GM12878 (cell line): Measurements from ENCODE around the gene SNHG17. TPM values are rescaled to one million over a fixed set of nuclear protein-coding genes. Genes with fewer than 3 reads are reported as not detected.

Source experiments
- CEBPZ ChIP-seq: fragments of 150-350 bp; IDR thresholded peaks from 2 replicates; pipeline ENCODE4 v1.6.1; 2016; ENCODE audit warnings: low read depth, low read length
- FOXM1 ChIP-seq: IDR thresholded peaks from 2 replicates; pipeline ENCODE4 v1.6.1; 2012; ENCODE audit warnings: low read depth, mild to moderate bottlenecking, inconsistent platforms, low read length, moderate library complexity
- GABPA ChIP-seq: IDR thresholded peaks from 2 replicates; pipeline ENCODE4 v1.6.1; 2014; ENCODE audit warnings: antibody characterized with exemption, low read depth, mild to moderate bottlenecking, inconsistent platforms
- HSF1 ChIP-seq: fragments of 150-350 bp; IDR thresholded peaks from 2 replicates; pipeline ENCODE4 v1.6.1; 2014; ENCODE audit warnings: mild to moderate bottlenecking, low read depth, low read length
- NR2C1 ChIP-seq: fragments of 450-650 bp; IDR thresholded peaks from 2 replicates; pipeline ENCODE4 v1.6.1; 2017; ENCODE audit warnings: antibody characterized with exemption, mild to moderate bottlenecking, moderate library complexity
- RFX5 ChIP-seq: IDR thresholded peaks from 2 replicates; pipeline ENCODE4 v1.6.1; 2011; ENCODE audit warnings: low read depth, low read length, improper control_type of control experiment
- SREBF2 ChIP-seq: IDR thresholded peaks from 2 replicates; pipeline ENCODE4 v1.6.1; 2012; ENCODE audit warnings: mild to moderate bottlenecking, low read length
- SRF ChIP-seq, 2 experiments: IDR thresholded peaks; 2 replicates each; pipeline ENCODE4 v1.6.1; 2011; ENCODE audit warnings: low read depth in 2 of 2, low read length in 2 of 2, mild to moderate bottlenecking in 1 of 2, moderate library complexity in 1 of 2
- SUZ12 ChIP-seq: fragments of 200-600 bp; sonication (generic); IDR thresholded peaks from one replicate; pipeline ENCODE4 v1.6.1; 2018; ENCODE audit warnings: antibody characterized with exemption, mild to moderate bottlenecking; ENCODE audit not compliant: unreplicated experiment
- ZBTB40 ChIP-seq: fragments of 450-650 bp; IDR thresholded peaks from 2 replicates; pipeline ENCODE4 v1.6.1; 2016; ENCODE audit warnings: mild to moderate bottlenecking, moderate library complexity, borderline replicate concordance
- ZNF384 ChIP-seq: IDR thresholded peaks from 2 replicates; pipeline ENCODE4 v1.6.1; 2012; ENCODE audit warnings: low read depth, mild to moderate bottlenecking, low read length, improper control_type of control experiment, borderline replicate concordance
- polyA plus RNA-seq, 11 experiments: library from polyadenylated mRNA; depleted of rRNA in 4 of 11; unstranded in 6 of 11; stranded (reverse) in 5 of 11; fragments of >200 nt; fragmentation: Nextera tagmentation in 4 of 11; fragmentation: Illumina TruSeq in 1 of 11; extraction: Ambion mirVana in 4 of 11; extraction: Trizol in 1 of 11; gene quantifications; 1 replicate in 1 of 11; 2 replicates in 10 of 11; pipeline versions ENCODE4 v1.2.1 to v1.2.3, GENCODE V29; 2011 to 2016; ENCODE audit warnings: inconsistent platforms in 2 of 11, missing spikeins in 2 of 11, low read depth in 1 of 11
- total RNA-seq, 4 experiments: library from RNA; depleted of rRNA in 3 of 4; stranded (reverse); fragments of >200 nt in 3 of 4; fragmentation: Illumina TruSeq in 1 of 4; extraction: Trizol in 1 of 4; gene quantifications; 2 replicates each; pipeline versions ENCODE4 v1.2.1 to v1.2.3, GENCODE V29; 2013 to 2021

SNHG17 gene
- total and polyA plus RNA-seq, 10 of the 15 experiments (the other 5 are each of a cell fraction or from before 2014, with no cell fraction given): 20.8 to 63.0 (median 33.9) TPM

- TF ChIP-seq SUZ12 (no peak), SREBF2 (peak; percentile 47; the same call in 1 of the 2 replicates), FOXM1 (peak; percentile 69), CEBPZ (no peak), NR2C1 (peak; percentile 76), ZBTB40 (peak; percentile 90), SRF (IDR thresholded peaks at IDR 0.05; ENCODE audit: low read depth in 2 of 2, low read length in 2 of 2) (peak in 1 of 2 experiments; percentile 41; a peak in 1 of 4 replicates), ZNF384 (0 out of 2 replicates have a peak, but pooled peaks have one; percentile 14), RFX5 (peak; percentile 37; the same call in 1 of the 2 replicates), GABPA (peak; percentile 93), HSF1 (peak; percentile 47; the same call in 1 of the 2 replicates)
These were observed at the start of gene SNHG17 (continued) for GRCh38 chr20:38434770-38435554.
